Mesothelial cell of epicardium (in vitro differentiated cells): ENCODE data around the gene MZB1. TPM values are rescaled to one million over a fixed set of nuclear protein-coding genes. Genes with fewer than 3 reads are reported as not detected.
"Not testable (repeated sequence)": the region's sequence is repeated elsewhere in the genome, so short reads cannot be mapped to it uniquely, and the experiment has no call there.

Experiments used
- DNase-seq, 2 experiments: peaks; one replicate each; pipeline ENCODE4 v3.0.0; 2021; ENCODE audit warnings: low spot score in 2 of 2; ENCODE audit not compliant: unreplicated experiment in 2 of 2
- H3K27ac Mint-ChIP-seq: 2 replicates; pipeline ENCODE4 v1.8.0; 2021; ENCODE audit warnings: mixed read lengths
- H3K27me3 Mint-ChIP-seq: 2 replicates; pipeline ENCODE4 v1.8.0; 2021; ENCODE audit warnings: low read depth, mixed read lengths
- H3K36me3 Mint-ChIP-seq: 2 replicates; pipeline ENCODE4 v1.8.0; 2021; ENCODE audit warnings: mixed read lengths
- H3K4me1 Mint-ChIP-seq: 2 replicates; pipeline ENCODE4 v1.8.0; 2021; ENCODE audit warnings: mixed read lengths
- H3K4me3 Mint-ChIP-seq: 2 replicates; pipeline ENCODE4 v1.8.0; 2021; ENCODE audit warnings: mild to moderate bottlenecking, moderate library complexity, mixed read lengths
- H3K9me3 Mint-ChIP-seq: 2 replicates; pipeline ENCODE4 v1.8.0; 2021; ENCODE audit warnings: mixed read lengths
- total RNA-seq: library from RNA; stranded (reverse); gene quantifications from 3 replicates; pipeline ENCODE4 v1.2.1, GENCODE V29; 2021
- TF ChIP-seq, protein P1 (sequence below): fragments of 200-600 bp; sonication (generic); IDR thresholded peaks from one replicate; pipeline ENCODE4 v1.5.0; 2021; ENCODE audit warnings: antibody characterized with exemption; ENCODE audit not compliant: unreplicated experiment

The MZB1 gene
- total RNA-seq, 1 donor from 2014 or later, result 0.20 TPM

DNA sequence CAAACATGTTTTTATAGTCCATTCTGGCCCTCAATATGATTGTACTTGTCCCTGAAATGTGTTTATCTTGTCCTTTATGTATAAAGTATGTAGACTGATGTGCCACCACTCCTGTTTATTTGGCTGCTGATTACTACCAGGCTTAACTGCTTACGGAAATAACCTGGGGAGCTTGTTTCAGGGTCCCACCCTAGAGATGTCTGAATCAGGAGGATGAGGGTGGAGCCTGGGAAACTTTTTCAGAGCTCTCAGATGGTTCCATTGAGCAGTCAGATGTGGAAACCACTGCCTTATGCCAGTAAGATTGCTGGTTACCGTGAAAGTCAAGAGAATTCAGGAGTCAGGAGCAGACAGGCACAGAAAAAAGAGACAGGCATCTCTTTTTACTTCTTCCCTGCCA lies 25.8 kb downstream of the MZB1 start:
- Mint-ChIP-seq H3K27me3 (no peaks in the 10 kb centered on the region), H3K27ac (peak overlapping the region; percentile 66), H3K4me1 (peaks cover 2% of the 10 kb centered on the region), H3K9me3 (no peaks in the 10 kb centered on the region), H3K36me3 (peaks cover 35% of the 10 kb centered on the region), H3K4me3 (no peak overlapping the region)
- DNase-seq, result no peak
- TF ChIP-seq, protein P1, sequence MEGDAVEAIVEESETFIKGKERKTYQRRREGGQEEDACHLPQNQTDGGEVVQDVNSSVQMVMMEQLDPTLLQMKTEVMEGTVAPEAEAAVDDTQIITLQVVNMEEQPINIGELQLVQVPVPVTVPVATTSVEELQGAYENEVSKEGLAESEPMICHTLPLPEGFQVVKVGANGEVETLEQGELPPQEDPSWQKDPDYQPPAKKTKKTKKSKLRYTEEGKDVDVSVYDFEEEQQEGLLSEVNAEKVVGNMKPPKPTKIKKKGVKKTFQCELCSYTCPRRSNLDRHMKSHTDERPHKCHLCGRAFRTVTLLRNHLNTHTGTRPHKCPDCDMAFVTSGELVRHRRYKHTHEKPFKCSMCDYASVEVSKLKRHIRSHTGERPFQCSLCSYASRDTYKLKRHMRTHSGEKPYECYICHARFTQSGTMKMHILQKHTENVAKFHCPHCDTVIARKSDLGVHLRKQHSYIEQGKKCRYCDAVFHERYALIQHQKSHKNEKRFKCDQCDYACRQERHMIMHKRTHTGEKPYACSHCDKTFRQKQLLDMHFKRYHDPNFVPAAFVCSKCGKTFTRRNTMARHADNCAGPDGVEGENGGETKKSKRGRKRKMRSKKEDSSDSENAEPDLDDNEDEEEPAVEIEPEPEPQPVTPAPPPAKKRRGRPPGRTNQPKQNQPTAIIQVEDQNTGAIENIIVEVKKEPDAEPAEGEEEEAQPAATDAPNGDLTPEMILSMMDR, result no peak

GRCh38 chr5:139361835-139362429 lies 27.8 kb downstream of the MZB1 start:
- Mint-ChIP-seq H3K27me3 (no peaks in the 10 kb centered on the region), H3K27ac (no peak overlapping the region), H3K36me3 (peaks cover 42% of the 10 kb centered on the region), H3K4me1 (peaks cover 2% of the 10 kb centered on the region), H3K4me3 (no peak overlapping the region), H3K9me3 (no peaks in the 10 kb centered on the region)
- DNase-seq, result no peak
- TF ChIP-seq, protein P1, result no peak

GRCh38 chr5:139360384-139360783 lies 29.3 kb downstream of the MZB1 start:
- Mint-ChIP-seq H3K27me3 (no peaks in the 10 kb centered on the region), H3K9me3 (no peaks in the 10 kb centered on the region), H3K36me3 (peaks cover 42% of the 10 kb centered on the region), H3K4me1 (peaks cover 2% of the 10 kb centered on the region), H3K27ac (no peak overlapping the region), H3K4me3 (no peak overlapping the region)
- TF ChIP-seq, protein P1, result no peak
- no peak for DNase-seq

GRCh38 chr5:139358064-139358463 lies 31.6 kb downstream of the MZB1 start:
- Mint-ChIP-seq H3K4me1 (no peaks in the 10 kb centered on the region), H3K27ac (no peak overlapping the region), H3K4me3 (no peak overlapping the region), H3K27me3 (no peaks in the 10 kb centered on the region), H3K36me3 (peaks cover 38% of the 10 kb centered on the region), H3K9me3 (peaks cover 7% of the 10 kb centered on the region)
- no peak for DNase-seq
- TF ChIP-seq, protein P1, result no peak

GRCh38 chr5:139355900-139356299 lies 33.8 kb downstream of the MZB1 start:
- not testable (repeated sequence) for H3K27ac Mint-ChIP-seq, H3K4me1 Mint-ChIP-seq, H3K27me3 Mint-ChIP-seq, H3K4me3 Mint-ChIP-seq, H3K9me3 Mint-ChIP-seq, DNase-seq
- H3K36me3 Mint-ChIP-seq, result peaks cover 42% of the 10 kb centered on the region

DNA sequence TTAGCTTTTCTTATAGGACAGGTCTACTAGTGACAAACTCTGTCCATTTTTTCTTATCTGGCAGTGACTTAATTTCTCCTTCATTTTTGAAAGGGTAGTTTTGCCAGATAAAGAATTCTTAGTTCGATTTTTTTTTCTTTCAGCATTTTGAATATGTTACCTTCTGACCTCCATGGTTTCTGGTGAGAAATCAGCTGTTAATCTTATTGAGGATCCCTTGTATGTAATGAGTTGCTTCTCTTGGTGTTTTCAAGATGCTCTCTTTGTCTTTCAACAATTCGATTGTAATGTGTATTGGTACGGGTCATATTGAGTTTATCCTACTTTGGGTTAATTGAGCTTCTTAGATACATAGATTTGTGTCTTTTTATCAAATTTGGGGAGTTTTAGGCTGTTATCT lies 35.5 kb downstream of the MZB1 start:
- TF ChIP-seq, protein P1, result no peak
- H3K9me3 Mint-ChIP-seq, result peaks cover 7% of the 10 kb centered on the region
- H3K4me3 Mint-ChIP-seq, result no peak overlapping the region
- H3K27ac Mint-ChIP-seq, result no peak overlapping the region
- no peaks in the 10 kb centered on the region for H3K4me1 Mint-ChIP-seq
- H3K27me3 Mint-ChIP-seq, result no peaks in the 10 kb centered on the region
- H3K36me3 Mint-ChIP-seq, result peaks cover 36% of the 10 kb centered on the region
- DNase-seq, result no peak

- H3K9me3 Mint-ChIP-seq, H3K27ac Mint-ChIP-seq, DNase-seq, H3K4me3 Mint-ChIP-seq, H3K27me3 Mint-ChIP-seq: not testable (repeated sequence)
- H3K36me3 Mint-ChIP-seq, result peaks cover 26% of the 10 kb centered on the region
- peaks cover 20% of the 10 kb centered on the region for H3K4me1 Mint-ChIP-seq
Observed at GRCh38 chr5:139347863-139348262, 41.9 kb downstream of the MZB1 start.

DNA sequence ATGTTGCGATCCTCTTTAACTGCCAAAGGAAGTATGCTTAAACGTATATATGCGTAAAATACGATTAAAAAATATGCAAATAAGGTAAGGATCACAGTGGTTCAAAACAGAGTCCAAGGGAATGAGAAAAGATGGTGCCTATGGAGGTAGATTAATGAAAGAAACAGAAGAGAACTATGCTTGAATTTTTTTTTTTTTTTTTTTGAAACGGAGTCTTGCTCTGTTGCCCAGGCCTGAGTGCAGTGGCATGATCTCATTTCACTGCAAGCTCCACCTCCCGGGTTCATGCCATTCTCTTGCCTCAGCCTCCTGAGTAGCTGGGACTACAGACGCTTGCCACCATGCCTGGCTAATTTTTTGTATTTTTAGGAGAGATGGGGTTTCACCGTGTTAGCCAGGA lies 44.3 kb downstream of the MZB1 start:
- not testable (repeated sequence) for H3K4me3 Mint-ChIP-seq, H3K27ac Mint-ChIP-seq, H3K27me3 Mint-ChIP-seq, DNase-seq, H3K9me3 Mint-ChIP-seq
- peaks cover 20% of the 10 kb centered on the region for H3K36me3 Mint-ChIP-seq
- peaks cover 30% of the 10 kb centered on the region for H3K4me1 Mint-ChIP-seq
